ENCODE measurements around the gene DOK4. TPM values are rescaled to one million over a fixed set of nuclear protein-coding genes. Genes with fewer than 3 reads are reported as not detected.
A peak's percentile ranks its signal among the peaks of the same experiment; 100 is the strongest.

Gene DOK4
- total and polyA plus RNA-seq, 11 donors = 5.9 to 14.8 (median 7.7) TPM

DNA sequence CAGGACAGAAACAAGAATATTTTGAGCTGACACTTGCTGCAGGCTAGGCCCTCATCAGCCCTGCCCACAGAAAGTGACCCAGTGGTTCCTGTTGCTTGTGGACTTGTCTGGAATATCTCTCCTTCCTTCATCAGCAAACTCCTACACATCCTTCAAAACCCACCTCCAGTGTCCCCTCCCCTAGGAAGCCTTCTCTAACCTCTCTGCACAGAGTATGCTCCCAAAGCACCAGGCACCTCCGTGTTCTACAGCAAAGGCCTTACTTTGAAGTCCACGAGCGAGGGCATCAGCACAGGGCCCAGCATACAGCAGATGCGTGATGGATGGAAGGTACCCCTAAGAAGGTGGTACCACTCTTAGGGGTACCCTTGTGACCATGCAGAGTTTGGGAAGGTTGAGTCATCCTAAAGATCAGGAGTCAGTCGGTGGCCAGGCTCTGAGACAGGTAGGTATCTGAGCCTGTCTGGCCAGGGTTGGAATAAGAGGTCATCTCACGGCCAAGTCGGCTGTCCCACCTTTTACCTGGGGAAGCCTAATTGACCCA lies 48.1 kb upstream of the DOK4 start:
- WGBS, 4 donors = 92 to 98% (median 97%) methylated on average over 7 of the region's 7 CpGs
- H3K4me3 ChIP-seq = no peak overlapping the region
- peaks cover 0 to 5% (median 0%) of the 10 kb centered on the region in 9 donors for H3K27me3 ChIP-seq

DNA sequence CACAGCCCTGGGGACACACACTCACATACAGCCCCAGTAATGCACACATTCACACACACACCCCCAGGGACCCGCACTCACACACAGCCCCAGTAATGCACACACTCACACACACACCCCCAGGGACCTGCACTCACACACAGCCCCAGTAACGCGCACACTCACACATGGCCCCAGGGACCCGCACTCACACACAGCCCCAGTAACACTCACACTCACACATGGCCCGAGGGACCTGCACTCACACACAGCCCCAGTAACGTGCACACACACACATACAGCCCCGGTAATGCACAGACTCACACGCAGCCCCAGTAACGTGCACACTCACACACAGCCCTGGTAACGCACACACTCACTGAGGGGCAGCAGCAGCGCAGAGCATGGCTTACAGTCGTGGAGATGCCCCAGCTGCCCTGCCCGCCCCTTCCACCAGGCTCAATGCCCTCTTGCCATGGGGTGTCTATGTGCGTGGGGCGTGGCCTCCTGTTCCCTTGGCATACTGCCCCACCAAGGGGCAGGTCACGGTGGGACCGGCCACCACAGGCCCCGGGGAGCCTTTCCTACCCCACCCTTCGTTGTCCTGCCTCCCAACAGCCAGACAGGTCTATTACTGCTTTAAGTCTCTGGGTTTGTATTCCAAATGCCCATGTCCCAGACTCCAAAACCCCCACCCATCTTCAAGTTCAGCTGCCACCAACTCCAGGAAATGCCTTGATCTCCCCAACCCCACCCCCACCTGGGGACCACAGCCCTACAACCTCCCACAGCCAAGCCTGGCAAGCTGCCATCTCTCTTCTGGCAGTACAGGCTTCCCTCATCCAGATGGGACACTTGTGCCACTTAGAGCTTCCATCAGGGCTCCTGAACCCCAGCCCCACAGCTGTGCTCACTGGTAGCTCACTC lies 47.4 kb upstream of the DOK4 start:
- DNase-seq (peak in 3 of 5 donors; percentile 8 to 65 (median 65)), ATAC-seq (no peak)
- peaks cover 0 to 5% (median 0%) of the 10 kb centered on the region in 9 donors for H3K27me3 ChIP-seq
- peaks cover 0 to 3% (median 0%) of the 10 kb centered on the region in 9 donors for H3K36me3 ChIP-seq
- H3K4me1 ChIP-seq = peaks cover 0 to 83% (median 41%) of the 10 kb centered on the region in 12 donors
- WGBS, 4 donors = 51 to 59% (median 58%) methylated on average over 16 to 19 of the region's 19 CpGs
- no peaks in the 10 kb centered on the region for H3K9me3 ChIP-seq
- intact Hi-C loops (cut with DNase I) = no loop called here
- peak overlapping the region in 1 of 12 donors; percentile 7 for H3K4me3 ChIP-seq
- TF ChIP-seq, protein P1, sequence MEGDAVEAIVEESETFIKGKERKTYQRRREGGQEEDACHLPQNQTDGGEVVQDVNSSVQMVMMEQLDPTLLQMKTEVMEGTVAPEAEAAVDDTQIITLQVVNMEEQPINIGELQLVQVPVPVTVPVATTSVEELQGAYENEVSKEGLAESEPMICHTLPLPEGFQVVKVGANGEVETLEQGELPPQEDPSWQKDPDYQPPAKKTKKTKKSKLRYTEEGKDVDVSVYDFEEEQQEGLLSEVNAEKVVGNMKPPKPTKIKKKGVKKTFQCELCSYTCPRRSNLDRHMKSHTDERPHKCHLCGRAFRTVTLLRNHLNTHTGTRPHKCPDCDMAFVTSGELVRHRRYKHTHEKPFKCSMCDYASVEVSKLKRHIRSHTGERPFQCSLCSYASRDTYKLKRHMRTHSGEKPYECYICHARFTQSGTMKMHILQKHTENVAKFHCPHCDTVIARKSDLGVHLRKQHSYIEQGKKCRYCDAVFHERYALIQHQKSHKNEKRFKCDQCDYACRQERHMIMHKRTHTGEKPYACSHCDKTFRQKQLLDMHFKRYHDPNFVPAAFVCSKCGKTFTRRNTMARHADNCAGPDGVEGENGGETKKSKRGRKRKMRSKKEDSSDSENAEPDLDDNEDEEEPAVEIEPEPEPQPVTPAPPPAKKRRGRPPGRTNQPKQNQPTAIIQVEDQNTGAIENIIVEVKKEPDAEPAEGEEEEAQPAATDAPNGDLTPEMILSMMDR (IDR thresholded peaks at IDR 0.05) = no peak
- no peak for TF ChIP-seq POLR2A (IDR thresholded peaks at IDR 0.05)
- peak overlapping the region in 2 of 12 donors; percentile 45 to 66 for H3K27ac ChIP-seq

More for the DNA sequence above, 48.1 kb upstream of the DOK4 start:
- DNase-seq (no peak), ATAC-seq (no peak)
- no peaks in the 10 kb centered on the region for H3K9me3 ChIP-seq
- peaks cover 0 to 88% (median 41%) of the 10 kb centered on the region in 12 donors for H3K4me1 ChIP-seq
- TF ChIP-seq POLR2A (IDR thresholded peaks at IDR 0.05) = no peak
- TF ChIP-seq, protein P1 (IDR thresholded peaks at IDR 0.05) = no peak
- H3K36me3 ChIP-seq = no peaks in the 10 kb centered on the region
- intact Hi-C loops (cut with DNase I) = no loop called here
- peak overlapping the region in 2 of 12 donors; percentile 45 to 66 for H3K27ac ChIP-seq

DNA sequence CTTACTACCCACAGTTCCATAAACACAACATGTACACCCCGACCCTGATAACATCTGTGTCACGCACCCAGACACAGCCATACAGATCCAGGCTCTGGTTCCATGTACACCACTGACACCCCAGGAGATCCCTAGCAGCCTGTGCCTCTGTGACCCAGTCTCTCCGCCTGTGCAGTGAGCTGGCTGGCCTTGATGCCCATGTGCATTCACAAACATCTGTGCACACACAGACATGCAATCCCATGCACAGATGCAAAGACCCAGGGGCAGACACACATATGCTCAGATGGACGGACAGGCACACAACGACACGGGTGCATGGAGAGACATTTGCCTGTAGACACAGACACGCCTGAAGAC lies 46.0 kb upstream of the DOK4 start:
- peaks cover 0 to 5% (median 0%) of the 10 kb centered on the region in 9 donors for H3K27me3 ChIP-seq
- H3K4me1 ChIP-seq = peaks cover 0 to 69% (median 39%) of the 10 kb centered on the region in 12 donors
- no peak overlapping the region for H3K27ac ChIP-seq
- no peaks in the 10 kb centered on the region for H3K9me3 ChIP-seq
- ATAC-seq (no peak), DNase-seq (peak in 1 of 5 donors; percentile 37)
- no peak for TF ChIP-seq POLR2A (IDR thresholded peaks at IDR 0.05)
- TF ChIP-seq, protein P1 (IDR thresholded peaks at IDR 0.05) = no peak
- 86 to 93% (median 89%) methylated on average over 7 of the region's 7 CpGs for WGBS, 4 donors
- no peak overlapping the region for H3K4me3 ChIP-seq
- intact Hi-C loops (cut with DNase I) = no loop called here
- H3K36me3 ChIP-seq = peaks cover 0 to 9% (median 3%) of the 10 kb centered on the region in 9 donors

DNA sequence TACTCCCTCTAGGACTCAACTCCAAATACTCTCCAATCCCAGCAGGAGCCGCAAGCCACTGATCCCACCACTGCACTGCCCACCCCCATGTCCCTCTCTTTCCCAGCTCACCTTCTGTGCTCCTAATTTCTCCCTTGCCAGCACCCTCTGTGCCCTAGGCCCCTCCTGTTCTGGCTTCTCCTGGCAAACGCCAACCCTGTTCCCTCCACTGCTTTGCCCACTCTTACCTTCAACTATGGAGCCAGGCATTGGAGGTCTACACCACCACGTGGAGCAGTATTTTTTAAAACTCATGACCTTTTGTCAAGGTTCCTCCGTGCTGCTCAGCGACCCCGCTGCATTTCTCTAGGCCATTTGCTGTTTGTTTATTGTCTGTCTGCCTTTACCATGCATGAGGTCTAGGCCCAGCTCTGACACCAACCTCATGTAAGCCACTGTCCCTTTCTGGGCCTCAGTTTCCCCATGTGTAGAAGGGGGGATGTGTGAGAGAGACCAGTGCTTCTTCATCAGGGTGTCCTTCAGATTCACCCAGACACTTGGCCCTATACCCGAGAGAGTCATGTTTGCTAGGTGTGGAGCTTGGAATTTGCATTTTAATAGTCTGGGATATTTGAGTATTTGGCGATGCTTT lies 45.5 kb upstream of the DOK4 start:
- Histone ChIP-seq H3K9me3 (no peaks in the 10 kb centered on the region), H3K4me3 (no peak overlapping the region), H3K27ac (no peak overlapping the region), H3K36me3 (peaks cover 0 to 12% (median 3%) of the 10 kb centered on the region in 9 donors), H3K27me3 (peaks cover 0 to 5% (median 0%) of the 10 kb centered on the region in 9 donors), H3K4me1 (peaks cover 0 to 64% (median 35%) of the 10 kb centered on the region in 12 donors)
- DNase-seq (no peak), ATAC-seq (no peak)
- no peak for TF ChIP-seq POLR2A (IDR thresholded peaks at IDR 0.05)
- TF ChIP-seq, protein P1 (IDR thresholded peaks at IDR 0.05) = no peak
- WGBS, 4 donors = 80 to 93% (median 91%) methylated on average over 8 of the region's 8 CpGs
- intact Hi-C loops (cut with DNase I) = no loop called here

Measured in heart left ventricle (tissue), 16 donors.